HPDE6-E6E7 (cell line): ENCODE data around the gene TSPAN16.
A peak's percentile ranks its signal among the peaks of the same experiment; 100 is the strongest.
"Not testable (repeated sequence)": the region's sequence is repeated elsewhere in the genome, so short reads cannot be mapped to it uniquely, and the experiment has no call there.

Source experiments
- DNase-seq: peaks from one replicate; pipeline ENCODE4 v3.0.0; 2011; ENCODE audit warnings: missing footprints; ENCODE audit errors: extremely low spot score

The TSPAN16 gene

DNA sequence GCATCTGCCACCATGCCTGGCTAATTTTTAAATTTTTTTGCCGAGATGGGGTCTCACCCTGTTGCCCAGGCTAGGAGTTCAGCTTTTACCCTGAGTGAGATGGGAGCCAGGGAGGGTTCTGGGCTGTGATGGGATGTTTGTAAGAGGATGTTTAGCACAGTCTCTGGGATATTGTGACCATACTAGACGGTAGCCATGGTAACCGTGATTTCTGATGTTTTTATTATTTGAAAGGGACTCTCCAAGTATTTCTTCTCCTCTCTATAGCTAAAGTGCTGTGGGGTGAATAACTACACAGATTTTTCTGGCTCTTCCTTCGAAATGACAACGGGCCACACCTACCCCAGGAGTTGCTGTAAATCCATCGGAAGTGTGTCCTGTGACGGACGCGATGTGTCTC, 10.4 kb downstream of the TSPAN16 start:
- DNase-seq, result no peak

DNA sequence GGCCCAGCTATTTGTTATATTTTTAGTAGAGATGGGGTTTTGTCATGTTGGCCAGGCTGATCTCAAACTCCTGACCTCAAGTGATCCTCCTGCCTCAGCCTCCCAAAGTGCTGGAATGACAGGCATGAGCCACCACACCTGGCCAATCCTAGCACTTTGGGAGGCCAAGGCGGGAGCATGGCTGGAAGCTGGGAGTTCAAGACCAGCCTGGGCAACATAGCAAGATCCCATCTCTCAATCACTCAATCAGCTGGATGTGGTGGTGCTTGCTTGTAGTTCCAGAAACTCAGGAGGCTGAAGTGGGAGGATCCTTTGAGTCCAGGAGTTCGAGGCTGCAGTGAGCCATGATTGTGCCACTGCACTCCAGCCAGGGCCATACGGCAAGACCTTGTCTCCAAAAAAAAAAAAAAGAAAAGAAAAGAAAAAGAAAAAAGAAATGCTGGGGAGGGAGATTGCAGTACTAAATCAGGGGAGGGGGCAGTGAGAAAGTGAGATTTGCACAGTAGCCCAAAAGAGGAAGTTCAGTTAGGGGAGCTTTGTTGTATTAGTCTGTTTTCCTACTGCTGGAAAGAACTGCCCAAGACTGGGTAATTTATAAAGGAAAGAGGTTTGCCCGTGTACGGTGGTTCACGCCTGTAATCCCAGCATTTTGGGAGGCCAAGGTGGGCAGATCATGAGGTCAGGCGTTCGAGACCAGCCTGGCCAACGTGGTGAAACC, 24.5 kb downstream of the TSPAN16 start:
- DNase-seq, result not testable (repeated sequence)

- no peak for DNase-seq
Measured at GRCh38 chr19:11321191-11322126, 25.5 kb downstream of the TSPAN16 start.

- no peak for DNase-seq
Measured at GRCh38 chr19:11322269-11323024, 26.5 kb downstream of the TSPAN16 start.

GRCh38 chr19:11323601-11324078, 27.7 kb downstream of the TSPAN16 start:
- DNase-seq, result no peak

DNA sequence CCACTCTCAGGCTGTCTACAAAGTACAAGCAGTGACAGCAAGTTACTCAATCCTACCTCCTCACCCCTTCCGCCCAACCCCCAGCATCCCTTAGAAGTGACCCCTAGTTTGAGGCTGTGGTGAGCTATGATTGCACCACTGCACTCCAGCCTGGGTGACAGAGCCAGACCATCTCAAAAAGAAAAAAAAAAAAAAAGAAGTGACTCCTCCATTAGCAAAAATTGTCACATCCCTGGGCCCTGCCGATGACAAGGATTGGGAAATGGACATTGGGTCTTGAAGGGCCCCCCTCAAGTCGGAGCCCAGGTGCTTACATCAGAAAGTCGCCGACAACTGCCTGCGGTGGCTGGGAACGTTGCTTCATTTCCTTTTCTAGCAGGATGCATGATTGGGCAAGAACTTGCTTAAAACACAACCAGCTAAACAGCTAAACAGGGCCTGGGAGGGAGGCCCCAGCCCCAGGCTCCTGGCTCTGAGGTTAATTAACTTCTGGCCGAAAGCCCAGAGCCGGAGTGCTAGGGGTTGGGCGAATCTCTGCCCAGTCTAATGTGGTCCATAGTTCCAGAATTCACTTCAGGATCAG, 28.2 kb downstream of the TSPAN16 start:
- DNase-seq, result peak; percentile 85

GRCh38 chr19:11324748-11325389, 28.9 kb downstream of the TSPAN16 start:
- DNase-seq, result no peak

GRCh38 chr19:11325544-11325943, 29.6 kb downstream of the TSPAN16 start:
- no peak for DNase-seq

DNA sequence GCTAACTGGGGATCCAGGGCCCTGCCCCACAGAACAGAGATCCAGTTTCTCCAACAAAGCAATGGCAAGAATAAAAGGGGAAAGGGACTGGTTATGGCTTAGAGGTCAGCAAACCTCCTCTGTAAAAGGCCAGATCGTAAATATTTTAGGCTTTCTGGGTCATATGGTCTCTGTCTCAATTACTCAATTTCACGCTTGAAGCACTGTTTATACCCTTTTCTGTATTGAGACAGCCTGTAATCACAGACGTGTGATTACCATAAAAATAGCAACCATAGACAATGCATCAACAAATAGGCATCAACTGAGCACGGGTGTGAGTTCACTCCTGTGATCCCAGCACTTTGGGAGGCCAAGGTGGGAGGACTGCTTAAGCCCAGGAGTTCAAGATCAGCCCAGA, 34.2 kb downstream of the TSPAN16 start:
- no peak for DNase-seq

DNA sequence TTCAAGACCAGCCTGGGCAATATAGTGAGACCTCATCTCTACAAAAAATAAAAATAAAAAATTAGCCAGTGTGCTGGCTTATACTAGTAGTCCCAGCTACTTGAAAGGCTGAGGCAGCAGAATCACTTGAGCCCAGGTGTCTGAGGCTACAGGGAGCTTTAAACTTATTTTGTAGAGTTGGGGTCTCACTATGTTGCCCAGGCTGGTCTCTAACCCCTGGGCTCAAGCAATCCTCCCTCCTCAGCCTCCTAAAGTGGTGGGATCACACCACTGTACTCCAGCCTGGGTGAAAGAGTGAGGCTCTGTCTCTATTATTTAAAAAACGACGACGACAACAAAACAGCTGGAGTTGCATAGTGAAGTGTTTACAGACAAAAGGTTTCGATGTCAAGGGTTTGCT, 35.5 kb downstream of the TSPAN16 start:
- no peak for DNase-seq

GRCh38 chr19:11332822-11333221, 36.9 kb downstream of the TSPAN16 start:
- DNase-seq, result no peak

DNA sequence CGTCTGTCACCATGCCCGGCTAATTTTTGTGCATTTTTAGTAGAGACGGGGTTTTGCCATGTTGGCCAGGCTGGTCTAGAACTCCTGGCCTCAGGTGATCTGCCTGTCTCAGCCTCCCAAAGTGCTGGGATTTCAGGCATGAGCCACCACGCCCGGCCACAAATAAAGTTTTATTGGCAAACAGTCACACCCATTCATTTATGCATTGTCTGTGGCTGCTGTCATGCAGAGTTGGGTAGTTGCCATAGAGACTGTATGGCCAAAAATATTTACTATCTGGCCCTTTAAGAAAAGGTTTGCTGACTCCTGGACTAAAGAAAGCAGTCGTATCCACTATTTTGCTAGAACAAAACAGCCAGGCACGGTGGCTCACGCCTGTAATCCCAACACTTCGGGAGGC, 37.9 kb downstream of the TSPAN16 start:
- not testable (repeated sequence) for DNase-seq

DNA sequence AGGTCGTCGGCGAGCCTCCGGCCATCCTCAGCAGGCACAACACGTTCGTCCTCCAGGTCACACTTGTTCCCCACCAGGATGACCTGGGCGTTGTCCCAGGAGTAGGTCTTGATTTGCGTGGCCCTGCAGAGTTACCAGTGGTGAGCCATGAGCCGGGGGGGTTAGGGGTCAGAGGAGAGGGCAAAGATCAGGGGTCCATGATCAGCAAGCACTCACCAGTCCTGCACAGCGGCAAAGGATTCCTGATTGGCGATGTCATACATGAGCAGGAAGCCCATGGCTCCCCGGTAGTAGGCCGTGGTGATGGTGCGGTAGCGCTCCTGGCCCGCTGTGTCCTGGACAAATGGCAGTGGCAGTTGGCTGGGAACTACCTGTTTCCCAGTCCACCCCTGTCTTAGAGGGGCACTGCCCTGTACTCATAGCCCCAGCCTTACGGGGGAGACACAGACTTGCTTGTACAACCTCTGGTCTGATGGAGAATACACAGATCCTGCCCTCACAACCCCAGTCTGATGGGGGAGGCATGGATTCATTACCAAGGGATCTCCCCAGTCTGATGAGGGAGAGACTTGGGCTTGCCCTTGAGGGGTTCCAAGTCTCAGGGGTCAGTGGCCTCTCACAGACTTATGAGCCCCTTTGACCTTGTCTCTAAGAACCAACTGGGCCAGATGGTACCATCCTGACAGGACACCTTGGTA, 39.6 kb downstream of the TSPAN16 start:
- DNase-seq, result no peak

- no peak for DNase-seq
Measured at GRCh38 chr19:11337080-11337479, 41.1 kb downstream of the TSPAN16 start.

DNA sequence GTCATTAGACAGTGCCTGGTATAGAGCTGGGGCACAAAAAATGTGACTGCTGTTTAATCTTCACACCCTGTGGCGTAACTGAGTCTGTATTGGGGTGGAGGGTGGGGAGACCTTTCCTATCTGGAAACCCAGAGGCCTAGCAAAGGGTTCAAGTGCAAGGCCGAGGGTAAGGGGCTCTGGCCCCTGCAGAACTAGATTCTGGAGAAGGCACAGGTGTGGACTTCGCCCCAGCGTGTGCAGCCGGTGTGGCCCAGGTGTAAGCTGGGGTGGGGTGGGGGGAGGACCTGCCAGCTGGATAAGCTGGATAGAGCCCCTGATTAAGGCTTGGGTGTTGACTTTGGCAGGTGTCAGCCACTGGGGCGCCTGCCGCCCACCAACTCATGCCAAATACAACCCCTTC, 42.2 kb downstream of the TSPAN16 start:
- DNase-seq, result no peak

DNA sequence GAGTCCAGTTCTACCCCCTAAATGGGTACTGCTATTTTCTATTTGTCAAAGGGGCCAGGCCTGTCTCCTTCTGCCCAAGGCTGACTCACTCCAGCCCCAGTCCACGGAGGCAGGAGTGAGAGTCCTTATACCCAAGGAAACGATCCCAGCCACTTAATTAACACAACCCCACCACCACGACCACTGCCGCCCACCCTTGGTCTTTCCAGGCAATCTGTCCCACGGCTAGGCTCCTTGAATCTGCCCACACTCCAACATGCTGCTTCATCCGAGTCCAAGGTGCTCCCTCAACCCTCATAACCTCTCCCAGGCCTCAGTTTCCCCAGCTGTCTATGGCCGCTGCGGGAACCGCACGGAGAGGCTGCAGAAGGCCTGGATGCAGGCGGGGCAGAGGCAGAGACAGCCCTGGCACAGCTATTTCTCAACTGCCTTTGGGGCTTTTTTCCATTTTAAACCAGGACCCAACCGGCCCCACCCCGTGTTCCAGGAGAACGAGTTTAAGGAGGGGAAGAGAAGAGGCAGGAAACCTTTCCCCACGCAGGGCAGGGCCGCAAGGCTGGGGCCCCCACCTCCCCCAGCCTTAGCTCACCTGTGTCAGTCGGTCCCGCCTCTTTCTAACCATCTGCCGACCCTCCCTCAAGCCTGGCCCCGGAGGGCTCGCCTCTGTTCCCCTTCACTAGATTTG, 42.8 kb downstream of the TSPAN16 start:
- DNase-seq, result no peak

GRCh38 chr19:11339254-11340098, 43.5 kb downstream of the TSPAN16 start, which contains the start of gene RAB3D:
RAB3D (minus strand) TSS chr19:11339657; CDS start chr19:11337399, 2,258 bp downstream.
- peak; percentile 92 for DNase-seq

DNA sequence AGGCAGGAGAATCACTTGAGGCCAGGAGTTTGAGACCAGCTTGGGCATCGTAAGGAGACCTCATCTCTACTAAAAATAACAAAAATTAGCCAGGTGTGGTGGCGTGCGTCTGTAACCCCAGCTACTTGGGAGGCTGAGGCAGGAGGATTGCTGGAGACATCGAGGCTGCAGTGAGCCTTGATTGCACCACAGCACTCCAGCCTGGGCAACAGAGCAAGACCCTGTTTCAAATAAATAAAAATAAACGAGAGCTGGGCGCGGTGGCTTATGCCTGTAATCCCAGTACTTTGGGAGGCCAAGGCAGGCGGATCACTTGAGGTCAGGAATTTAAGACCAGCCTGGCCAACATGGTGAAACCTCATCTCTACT, 44.1 kb downstream of the TSPAN16 start:
- not testable (repeated sequence) for DNase-seq

DNA sequence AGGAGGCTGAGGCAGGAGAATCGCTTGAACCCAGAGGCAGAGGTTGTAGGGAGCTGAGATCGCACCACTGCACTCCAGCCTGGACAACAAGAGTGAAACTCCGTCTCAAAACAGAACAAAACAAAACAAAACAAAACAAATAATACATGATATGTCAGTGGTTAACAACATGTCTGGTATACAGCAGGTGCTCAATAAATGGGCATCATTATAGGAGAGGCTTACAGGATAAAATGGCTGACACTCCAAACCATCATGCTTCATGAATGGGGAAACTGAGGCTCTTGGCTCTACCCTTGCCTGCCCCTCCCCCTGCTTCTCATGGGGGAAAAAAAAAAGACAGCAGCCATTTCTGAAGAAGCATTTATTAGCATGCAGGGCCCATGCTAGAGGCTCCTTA, 46.5 kb downstream of the TSPAN16 start:
- DNase-seq, result no peak
